Kidney (tissue), 14 donors: Measurements from ENCODE around the gene EP400. TPM values are rescaled to one million over a fixed set of nuclear protein-coding genes. Genes with fewer than 3 reads are reported as not detected.

ENCODE experiments used
- DNase-seq, 5 donors: peaks; one replicate each; pipeline ENCODE4 v3.0.0-alpha.2; 2013 to 2020
- FAIRE-seq: peaks from 2 replicates; lab custom pipeline; 2012; peaks lifted over from hg19 to GRCh38; lab: Jason Lieb, UNC
- H3K27ac ChIP-seq, 2 donors: one replicate each; pipeline ENCODE4 v1.7.0; 2013; ENCODE audit warnings: low read depth in 2 of 2, low read length in 2 of 2, inconsistent platforms in 1 of 2
- H3K27me3 ChIP-seq: one replicate; pipeline ENCODE4 v1.7.1; 2013; ENCODE audit warnings: low read length, inconsistent platforms; ENCODE audit not compliant: control insufficient read depth, insufficient read depth
- H3K36me3 ChIP-seq, 3 donors: one replicate each; pipeline versions ENCODE4 v1.7.0 to v1.7.1; 2013; ENCODE audit warnings: low read length in 3 of 3, control low read depth in 1 of 3, inconsistent platforms in 1 of 3; ENCODE audit not compliant: insufficient read depth in 3 of 3, control insufficient read depth in 2 of 3
- H3K4me1 ChIP-seq, 3 donors: one replicate each; pipeline versions ENCODE4 v1.7.0 to v1.7.1; 2013; ENCODE audit warnings: low read length in 3 of 3, inconsistent platforms in 1 of 3, low read depth in 1 of 3; ENCODE audit not compliant: control insufficient read depth in 2 of 3, insufficient read depth in 2 of 3
- H3K4me3 ChIP-seq, 3 donors: one replicate each; pipeline versions ENCODE4 v1.7.0 to v1.8.1; 2013; ENCODE audit warnings: low read length in 3 of 3, control low read depth in 1 of 3, inconsistent platforms in 1 of 3
- H3K9ac ChIP-seq, 3 donors: one replicate each; pipeline versions ENCODE4 v1.7.0 to v1.7.1; 2013; ENCODE audit warnings: low read length in 3 of 3, control low read depth in 1 of 3, inconsistent platforms in 1 of 3
- H3K9me3 ChIP-seq, 3 donors: one replicate each; pipeline versions ENCODE4 v1.7.0 to v1.7.1; 2013; ENCODE audit warnings: low read length in 3 of 3, control low read depth in 1 of 3, inconsistent platforms in 1 of 3; ENCODE audit not compliant: control insufficient read depth in 2 of 3, insufficient read depth in 1 of 3
- CTCF ChIP-seq: IDR thresholded peaks from 3 replicates; pipeline ENCODE4 v1.5.1; 2012; ENCODE audit warnings: mild to moderate bottlenecking, moderate library complexity, borderline replicate concordance; ENCODE audit not compliant: insufficient read depth; ENCODE audit errors: extremely low read depth
- intact Hi-C: fragments of 100-400 bp; cut with DNase I; formaldehyde crosslinking; loops from one replicate; pipeline ENCODE4 v1.11.1; 2022
- polyA plus RNA-seq: library from polyadenylated mRNA; stranded (reverse); fragments of 350-450 nt; fragmentation: Illumina TruSeq; extraction: RNeasy Lipid Tissue Mini Kit (QIAGEN cat#74804); gene quantifications from one replicate; pipeline ENCODE4 v1.2.3, GENCODE V29; 2014; ENCODE audit warnings: low read depth, low replicate concordance; ENCODE audit not compliant: insufficient read depth
- total RNA-seq: library from RNA; stranded (reverse); fragmentation: NEBNext Ultra II Directional; extraction: Animal tissue kit (Norgen Biotek cat#: 25700); gene quantifications from one replicate; pipeline ENCODE4 v1.2.1, GENCODE V29; 2021
- donor health status: control.
- donor health status: control.
- donor health status: control.
- donor health status: control.
- donor health status: control.
- donor health status: DM: yes; HTN: yes; CAD: no.
- donor health status: Normal renal cell carcinoma (clear cell type).

Gene EP400
- total and polyA plus RNA-seq, 2 donors from 2014 or later: 7.5 to 44.7 TPM

GRCh38 chr12:132043216-132043615 is 93.5 kb downstream of the EP400 start:
- Histone ChIP-seq H3K9me3 (no peaks in the 10 kb centered on the region), H3K27ac (no peak overlapping the region), H3K27me3 (no peaks in the 10 kb centered on the region), H3K4me3 (no peak overlapping the region), H3K9ac (no peak overlapping the region), H3K36me3 (peaks cover 6 to 42% (median 40%) of the 10 kb centered on the region in 3 donors), H3K4me1 (no peaks in the 10 kb centered on the region)
- DNase-seq (no peak), FAIRE-seq (no peak)
- intact Hi-C loops: no loop called here
- TF ChIP-seq CTCF: no peak

- intact Hi-C loops: no loop called here
- no peak overlapping the region for H3K27ac ChIP-seq
- DNase-seq: no peak
- H3K9me3 ChIP-seq: no peaks in the 10 kb centered on the region
- H3K4me3 ChIP-seq: no peak overlapping the region
- no peak overlapping the region for H3K9ac ChIP-seq
- H3K4me1 ChIP-seq: no peaks in the 10 kb centered on the region
- no peaks in the 10 kb centered on the region for H3K27me3 ChIP-seq
- FAIRE-seq: no peak
- peaks cover 6 to 35% (median 34%) of the 10 kb centered on the region in 3 donors for H3K36me3 ChIP-seq
- no peak for TF ChIP-seq CTCF
These were observed 94.2 kb downstream of the EP400 start for GRCh38 chr12:132043770-132044467.

- intact Hi-C loops: no loop called here
- TF ChIP-seq CTCF: no peak
- H3K9ac ChIP-seq: no peak overlapping the region
- peaks cover 6 to 43% (median 42%) of the 10 kb centered on the region in 3 donors for H3K36me3 ChIP-seq
- FAIRE-seq (no peak), DNase-seq (no peak)
- no peaks in the 10 kb centered on the region for H3K9me3 ChIP-seq
- no peaks in the 10 kb centered on the region for H3K27me3 ChIP-seq
- H3K4me3 ChIP-seq: no peak overlapping the region
- H3K27ac ChIP-seq: no peak overlapping the region
- no peaks in the 10 kb centered on the region for H3K4me1 ChIP-seq
These were observed 95.1 kb downstream of the EP400 start for GRCh38 chr12:132044661-132045412.
